HFFc6 (cell line): ENCODE results near the gene NINJ1. TPM values are rescaled to one million over a fixed set of nuclear protein-coding genes. Genes with fewer than 3 reads are reported as not detected.

Experiments
- DNase-seq: peaks from one replicate; pipeline ENCODE4 v3.0.0-alpha.2; 2018
- H3K27ac Mint-ChIP-seq: 2 replicates; pipeline ENCODE4 v1.8.0; 2020; ENCODE audit warnings: mild to moderate bottlenecking, mixed read lengths
- H3K27me3 Mint-ChIP-seq: 2 replicates; pipeline ENCODE4 v1.8.0; 2021; ENCODE audit warnings: mild to moderate bottlenecking, moderate library complexity, mixed read lengths; ENCODE audit not compliant: insufficient read depth
- H3K36me3 Mint-ChIP-seq: 2 replicates; pipeline ENCODE4 v1.8.0; 2021; ENCODE audit warnings: low read depth, mixed read lengths
- H3K4me1 Mint-ChIP-seq: 2 replicates; pipeline ENCODE4 v1.8.0; 2020; ENCODE audit warnings: low read depth, mixed read lengths
- H3K4me3 Mint-ChIP-seq: 2 replicates; pipeline ENCODE4 v1.8.0; 2020; ENCODE audit warnings: mild to moderate bottlenecking, moderate library complexity, mixed read lengths
- H3K9me3 Mint-ChIP-seq: 2 replicates; pipeline ENCODE4 v1.8.0; 2020; ENCODE audit warnings: mild to moderate bottlenecking, mixed read lengths
- CTCF ChIP-seq: fragments of 200-600 bp; sonication (generic); IDR thresholded peaks from 2 replicates; pipeline ENCODE4 v1.5.0; 2021; ENCODE audit warnings: antibody characterized with exemption, mild to moderate bottlenecking
- total RNA-seq, 6 experiments: library from RNA; stranded (reverse); fragmentation: NEBNext Ultra II Directional; extraction: Animal tissue kit (Norgen Biotek cat#: 25700); gene quantifications; 2 replicates in 1 of 6; 3 replicates in 5 of 6; pipeline ENCODE4 v1.2.3, GENCODE V29; 2021

The NINJ1 gene
- total RNA-seq, 6 experiments from 2014 or later: 23.2 to 28.0 (median 25.6) TPM

GRCh38 chr9:93133681-93134014 lies 403 bp downstream of the NINJ1 start:
- no peaks in the 10 kb centered on the region; the same call in 1 of the 2 replicates for H3K9me3 Mint-ChIP-seq
- H3K27me3 Mint-ChIP-seq: no peaks in the 10 kb centered on the region
- peak overlapping the region; percentile 84 for H3K4me3 Mint-ChIP-seq
- DNase-seq: peak; percentile 74
- peak overlapping the region; percentile 82 for H3K27ac Mint-ChIP-seq
- no peak for TF ChIP-seq CTCF
- peaks cover 29% of the 10 kb centered on the region for H3K4me1 Mint-ChIP-seq
- H3K36me3 Mint-ChIP-seq: peaks cover 4% of the 10 kb centered on the region

GRCh38 chr9:93132946-93133680 lies 938 bp downstream of the NINJ1 start:
- Mint-ChIP-seq H3K27ac (peak overlapping the region; percentile 82), H3K4me1 (peaks cover 29% of the 10 kb centered on the region), H3K9me3 (no peaks in the 10 kb centered on the region; the same call in 1 of the 2 replicates), H3K36me3 (no peaks in the 10 kb centered on the region), H3K27me3 (0 out of 2 replicates have a peak, but pooled peaks cover 1% of the 10 kb centered on the region), H3K4me3 (peak overlapping the region; percentile 84)
- no peak for DNase-seq
- no peak for TF ChIP-seq CTCF

- no peaks in the 10 kb centered on the region for H3K9me3 Mint-ChIP-seq
- no peak for DNase-seq
- H3K27ac Mint-ChIP-seq: peak overlapping the region; percentile 82
Observed at GRCh38 chr9:93132287-93132927, 1.6 kb downstream of the NINJ1 start.

GRCh38 chr9:93131599-93132286 lies 2.3 kb downstream of the NINJ1 start:
- Mint-ChIP-seq H3K9me3 (no peaks in the 10 kb centered on the region), H3K36me3 (no peaks in the 10 kb centered on the region), H3K4me1 (peaks cover 29% of the 10 kb centered on the region), H3K27ac (no peak overlapping the region), H3K4me3 (no peak overlapping the region; the same call in 1 of the 2 replicates), H3K27me3 (0 out of 2 replicates have a peak, but pooled peaks cover 1% of the 10 kb centered on the region)
- DNase-seq: no peak
- no peak for TF ChIP-seq CTCF

More at GRCh38 chr9:93132287-93132927, 1.6 kb downstream of the NINJ1 start:
- peak overlapping the region; percentile 84 for H3K4me3 Mint-ChIP-seq
- no peak for TF ChIP-seq CTCF
- H3K36me3 Mint-ChIP-seq: no peaks in the 10 kb centered on the region
- H3K4me1 Mint-ChIP-seq: peaks cover 29% of the 10 kb centered on the region
- 0 out of 2 replicates have a peak, but pooled peaks cover 1% of the 10 kb centered on the region for H3K27me3 Mint-ChIP-seq

GRCh38 chr9:93130861-93131481 lies 3.1 kb downstream of the NINJ1 start:
- no peak overlapping the region for H3K4me3 Mint-ChIP-seq
- no peaks in the 10 kb centered on the region for H3K36me3 Mint-ChIP-seq
- no peak for DNase-seq
- TF ChIP-seq CTCF: no peak
- peaks cover 26% of the 10 kb centered on the region for H3K4me1 Mint-ChIP-seq
- no peak overlapping the region for H3K27ac Mint-ChIP-seq
- H3K9me3 Mint-ChIP-seq: no peaks in the 10 kb centered on the region
- H3K27me3 Mint-ChIP-seq: 0 out of 2 replicates have a peak, but pooled peaks cover 1% of the 10 kb centered on the region
